GM19397 (cell line): ENCODE measurements around the gene TMEM8B.

Experiments used
- ATAC-seq: cut with Tn5 transposase; IDR thresholded peaks from one replicate; pipeline ENCODE4 v1.9.1; 2021; ENCODE audit warnings: mild to moderate bottlenecking, moderate library complexity; ENCODE audit not compliant: unreplicated experiment

TMEM8B gene

GRCh38 chr9:35829084-35829763, at the start of gene TMEM8B:
Gene TMEM8B (plus strand): TSS chr9:35829228. CDS start chr9:35829448, 220 bp downstream.
- ATAC-seq: peak; percentile 80

- ATAC-seq: no peak
These were observed 48.0 kb upstream of the TMEM8B start for GRCh38 chr9:35781066-35781465.

GRCh38 chr9:35783418-35783817, 45.6 kb upstream of the TMEM8B start:
- no peak for ATAC-seq

- no peak for ATAC-seq
These were observed 39.5 kb upstream of the TMEM8B start for GRCh38 chr9:35789541-35789940.

- no peak for ATAC-seq
These were observed 39.0 kb upstream of the TMEM8B start for GRCh38 chr9:35790025-35790384.

GRCh38 chr9:35790385-35791296, 38.4 kb upstream of the TMEM8B start:
- no peak for ATAC-seq

- ATAC-seq: no peak
These were observed 37.6 kb upstream of the TMEM8B start, which contains the start of gene NPR2 for GRCh38 chr9:35791297-35791921. Gene NPR2 (plus strand): TSS chr9:35791591. CDS start chr9:35792409, 818 bp downstream.

GRCh38 chr9:35792024-35792813, 36.8 kb upstream of the TMEM8B start:
- ATAC-seq: no peak

GRCh38 chr9:35792826-35793225, 36.2 kb upstream of the TMEM8B start:
- no peak for ATAC-seq

GRCh38 chr9:35793461-35793860, 35.6 kb upstream of the TMEM8B start:
- ATAC-seq: no peak

GRCh38 chr9:35795695-35796094, 33.3 kb upstream of the TMEM8B start:
- ATAC-seq: no peak

- no peak for ATAC-seq
These were observed 31.5 kb upstream of the TMEM8B start for GRCh38 chr9:35797311-35798109.

- ATAC-seq: no peak
These were observed 30.2 kb upstream of the TMEM8B start for GRCh38 chr9:35798658-35799374.

GRCh38 chr9:35800530-35800929, 28.5 kb upstream of the TMEM8B start:
- ATAC-seq: no peak

GRCh38 chr9:35801328-35802128, 27.5 kb upstream of the TMEM8B start:
- no peak for ATAC-seq

- no peak for ATAC-seq
These were observed 22.9 kb upstream of the TMEM8B start for GRCh38 chr9:35806101-35806500.

GRCh38 chr9:35808433-35808832, 20.6 kb upstream of the TMEM8B start:
- ATAC-seq: no peak

- ATAC-seq: no peak
These were observed 18.9 kb upstream of the TMEM8B start for GRCh38 chr9:35810122-35810521.
